Fibroblast of the aortic adventitia (primary cell): ENCODE data around the gene GDPD1. TPM values are rescaled to one million over a fixed set of nuclear protein-coding genes. Genes with fewer than 3 reads are reported as not detected.
A peak's percentile ranks its signal among the peaks of the same experiment; 100 is the strongest.
"Not testable (repeated sequence)": the region's sequence is repeated elsewhere in the genome, so short reads cannot be mapped to it uniquely, and the experiment has no call there.

Experiments used
- DNase-seq: peaks from one replicate; pipeline ENCODE4 v3.0.0-alpha.2; 2010; ENCODE audit warnings: low read depth
- H3K4me3 ChIP-seq: 2 replicates; pipeline ENCODE4 v1.5.1; 2011; ENCODE audit warnings: low read depth, mild to moderate bottlenecking, control low read depth, low read length, moderate library complexity
- CTCF ChIP-seq: IDR thresholded peaks from 2 replicates; pipeline ENCODE4 v1.5.1; 2011; ENCODE audit warnings: mild to moderate bottlenecking, low read length, control low read depth, inconsistent platforms; ENCODE audit not compliant: insufficient read depth
- total RNA-seq: library from RNA; depleted of rRNA; stranded (reverse); fragments of >200 nt; gene quantifications from 2 replicates; pipeline ENCODE4 v1.2.3, GENCODE V29; 2012; ENCODE audit warnings: low replicate concordance

The GDPD1 gene
- total RNA-seq, 1 donor = 0.90 TPM

- no peak for TF ChIP-seq CTCF
- no peak overlapping the region for H3K4me3 ChIP-seq
- no peak for DNase-seq
These were observed 941 bp upstream of the GDPD1 start for GRCh38 chr17:59219370-59219769.

GRCh38 chr17:59219992-59220327 lies 351 bp upstream of the GDPD1 start:
- no peak for DNase-seq
- TF ChIP-seq CTCF = no peak
- peak overlapping the region; percentile 92 for H3K4me3 ChIP-seq

- peak overlapping the region; percentile 92 for H3K4me3 ChIP-seq
- no peak for DNase-seq
- TF ChIP-seq CTCF = no peak
These were observed 992 bp downstream of the GDPD1 start for GRCh38 chr17:59221159-59221847.

- no peak for DNase-seq
- TF ChIP-seq CTCF = no peak
These were observed 3.5 kb downstream of the GDPD1 start for GRCh38 chr17:59223813-59224212.

GRCh38 chr17:59228588-59228987 lies 8.3 kb downstream of the GDPD1 start:
- H3K4me3 ChIP-seq, DNase-seq: not testable (repeated sequence)

More at GRCh38 chr17:59223813-59224212, 3.5 kb downstream of the GDPD1 start:
- no peak overlapping the region for H3K4me3 ChIP-seq

GRCh38 chr17:59230764-59231163 lies 10.5 kb downstream of the GDPD1 start:
- no peak overlapping the region for H3K4me3 ChIP-seq
- no peak for TF ChIP-seq CTCF
- DNase-seq = no peak

GRCh38 chr17:59234631-59235030 lies 14.3 kb downstream of the GDPD1 start:
- no peak overlapping the region for H3K4me3 ChIP-seq
- no peak for TF ChIP-seq CTCF

More at GRCh38 chr17:59234631-59235030, 14.3 kb downstream of the GDPD1 start:
- DNase-seq = no peak
